HepG2 (cell line): ENCODE results near the gene TOR4A. TPM values are rescaled to one million over a fixed set of nuclear protein-coding genes. Genes with fewer than 3 reads are reported as not detected.

Experiments used
- ATF2 ChIP-seq: sonication (generic); formaldehyde crosslinking; IDR thresholded peaks from 2 replicates; pipeline ENCODE4 v1.4.0; 2020; ENCODE audit warnings: missing genetic modification reagents
- CENPBD1 ChIP-seq: sonication (generic); formaldehyde crosslinking; IDR thresholded peaks from 2 replicates; pipeline ENCODE4 v1.8.0; 2022; ENCODE audit warnings: missing genetic modification reagents, low read depth, mild to moderate bottlenecking, borderline replicate concordance
- EHMT2 ChIP-seq: fragments of 200-600 bp; sonication (generic); IDR thresholded peaks from 2 replicates; pipeline ENCODE4 v1.7.0; 2017; ENCODE audit warnings: antibody characterized with exemption, low read depth, low read length, borderline replicate concordance
- HMGXB4 ChIP-seq, 2 experiments: sonication (generic) in 1 of 2; formaldehyde crosslinking in 1 of 2; IDR thresholded peaks; 2 replicates each; pipeline versions ENCODE4 v1.4.0 to v1.6.1; 2018 to 2020; ENCODE audit warnings: missing genetic modification reagents in 2 of 2, borderline replicate concordance in 1 of 2, low read depth in 1 of 2, mild to moderate bottlenecking in 1 of 2, missing biosample characterization in 1 of 2
- HOMEZ ChIP-seq: IDR thresholded peaks from 2 replicates; pipeline ENCODE4 v1.6.1; 2016; ENCODE audit warnings: low read depth
- IRF2 ChIP-seq: IDR thresholded peaks from 2 replicates; pipeline ENCODE4 v1.6.1; 2018; ENCODE audit warnings: missing genetic modification reagents, missing compliant biosample characterization
- ISX ChIP-seq: sonication (generic); formaldehyde crosslinking; conservative IDR thresholded peaks from 2 replicates; pipeline ENCODE4 v1.5.0; 2020; ENCODE audit warnings: missing genetic modification reagents
- KDM2A ChIP-seq: sonication (generic); formaldehyde crosslinking; IDR thresholded peaks from 2 replicates; pipeline ENCODE4 v1.4.0; 2020; ENCODE audit warnings: low read depth, missing genetic modification reagents, borderline replicate concordance
- KDM6A ChIP-seq: IDR thresholded peaks from 2 replicates; pipeline ENCODE4 v1.6.1; 2016; ENCODE audit warnings: low read depth
- KLF11 ChIP-seq: IDR thresholded peaks from 2 replicates; pipeline ENCODE4 v1.6.1; 2016; ENCODE audit warnings: missing compliant biosample characterization
- MTERF4 ChIP-seq: sonication (generic); formaldehyde crosslinking; IDR thresholded peaks from 2 replicates; pipeline ENCODE4 v1.8.0; 2023; ENCODE audit warnings: mild to moderate bottlenecking, missing genetic modification reagents
- MTF2 ChIP-seq: sonication (generic); formaldehyde crosslinking; IDR thresholded peaks from 2 replicates; pipeline ENCODE4 v1.5.0; 2020; ENCODE audit warnings: missing genetic modification reagents, borderline replicate concordance
- NCOR1 ChIP-seq: fragments of 200-600 bp; sonication (generic); IDR thresholded peaks from 2 replicates; pipeline ENCODE4 v1.7.0; 2017; ENCODE audit warnings: antibody characterized with exemption, low read length, borderline replicate concordance
- ZHX1 ChIP-seq: sonication (generic); formaldehyde crosslinking; IDR thresholded peaks from 2 replicates; pipeline ENCODE4 v1.8.1; 2022; ENCODE audit warnings: low read depth, mild to moderate bottlenecking, missing genetic modification reagents
- ZMYM3 ChIP-seq: sonication (generic); formaldehyde crosslinking; IDR thresholded peaks from 2 replicates; pipeline ENCODE4 v1.5.1; 2020; ENCODE audit warnings: mild to moderate bottlenecking, missing genetic modification reagents
- ZNF331 ChIP-seq: sonication (generic); formaldehyde crosslinking; IDR thresholded peaks from 2 replicates; pipeline ENCODE4 v1.4.0; 2020; ENCODE audit warnings: missing genetic modification reagents
- ZNF382 ChIP-seq: sonication (generic); formaldehyde crosslinking; IDR thresholded peaks from 2 replicates; pipeline ENCODE4 v1.5.0; 2020; ENCODE audit warnings: missing genetic modification reagents, mild to moderate bottlenecking, borderline replicate concordance
- ZNF773 ChIP-seq: sonication (generic); formaldehyde crosslinking; IDR thresholded peaks from 2 replicates; pipeline ENCODE4 v1.4.0; 2020; ENCODE audit warnings: missing genetic modification reagents, borderline replicate concordance
- ZNF782 ChIP-seq: sonication (generic); formaldehyde crosslinking; IDR thresholded peaks from 2 replicates; pipeline ENCODE4 v1.4.0; 2020; ENCODE audit warnings: missing genetic modification reagents, mild to moderate bottlenecking, borderline replicate concordance
- ZSCAN29 ChIP-seq: sonication (generic); formaldehyde crosslinking; conservative IDR thresholded peaks from 2 replicates; pipeline ENCODE4 v1.4.0; 2020; ENCODE audit warnings: mild to moderate bottlenecking, missing genetic modification reagents
- polyA plus RNA-seq, 8 experiments: library from polyadenylated mRNA; depleted of rRNA in 3 of 8; stranded (reverse) in 7 of 8; unstranded in 1 of 8; fragments of >200 nt; fragmentation: Illumina TruSeq in 4 of 8; extraction: Trizol in 4 of 8; gene quantifications; 2 replicates each; pipeline versions ENCODE4 v1.2.1 to v1.2.3, GENCODE V29; 2011 to 2016; ENCODE audit warnings: low read depth in 4 of 8, missing spikeins in 1 of 8, mixed read lengths in 1 of 8; ENCODE audit not compliant: insufficient read depth in 1 of 8
- total RNA-seq, 5 experiments: library from RNA; depleted of rRNA; stranded (reverse); fragments of >200 nt; fragmentation: Illumina TruSeq; extraction: Trizol; gene quantifications; 2 replicates each; pipeline ENCODE4 v1.2.3, GENCODE V29; 2016; ENCODE audit warnings: low read depth in 1 of 5

Gene TOR4A
- total and polyA plus RNA-seq, 2 of the 13 experiments (the other 11 are each of a cell fraction or from before 2014, with no cell fraction given), result 11.1 to 14.2 TPM

GRCh38 chr9:137319011-137319738 is 41.6 kb downstream of the TOR4A start (continued):
- peak; percentile 20 to 56; a peak in 1 of 4 replicates for TF ChIP-seq HMGXB4 (CRISPR knock-in tag; IDR thresholded peaks at IDR 0.05; ENCODE audit: borderline replicate concordance in 1 of 2, low read depth in 1 of 2)
- TF ChIP-seq ZHX1 (CRISPR knock-in tag), result no peak
- TF ChIP-seq ZNF382 (CRISPR knock-in tag), result no peak
- no peak for TF ChIP-seq ZNF773 (CRISPR knock-in tag)
- no peak for TF ChIP-seq ZMYM3 (CRISPR knock-in tag)
- no peak for TF ChIP-seq IRF2
- TF ChIP-seq KDM6A (CRISPR knock-in tag), result no peak
- TF ChIP-seq MTERF4 (CRISPR knock-in tag), result no peak
- no peak for TF ChIP-seq ZNF782 (CRISPR knock-in tag)
- TF ChIP-seq ATF2 (CRISPR knock-in tag), result no peak
- TF ChIP-seq CENPBD1 (CRISPR knock-in tag), result no peak
- no peak for TF ChIP-seq ISX (CRISPR knock-in tag)
- TF ChIP-seq MTF2 (CRISPR knock-in tag), result peak; percentile 85; the same call in 1 of the 2 replicates
- no peak for TF ChIP-seq EHMT2
- TF ChIP-seq HOMEZ, result no peak
- no peak for TF ChIP-seq ZSCAN29 (CRISPR knock-in tag)
- no peak for TF ChIP-seq KLF11 (CRISPR knock-in tag)
- TF ChIP-seq NCOR1, result no peak
- TF ChIP-seq KDM2A (CRISPR knock-in tag), result peak; percentile 71; the same call in 1 of the 2 replicates
- peak; percentile 24; the same call in 1 of the 2 replicates for TF ChIP-seq ZNF331 (CRISPR knock-in tag)
